OCI-LY3 (cell line): Measurements from ENCODE around the gene DZIP1L.

Source experiments
- CTCF ChIP-seq: fragments of 200-600, 300-600 bp; sonication (generic); IDR thresholded peaks from 2 replicates; pipeline ENCODE4 v1.5.1; 2014; ENCODE audit warnings: antibody characterized with exemption, low read length, low read depth
- EZH2phosphoT487 ChIP-seq: fragments of 200-600 bp; shearing (Covaris generic); IDR thresholded peaks from 2 replicates; pipeline ENCODE4 v1.6.1; 2018; ENCODE audit warnings: antibody characterized with exemption, mixed run types, low read depth

- no peak for TF ChIP-seq CTCF
- TF ChIP-seq EZH2phosphoT487: no peak
Observed at GRCh38 chr3:138078096-138078495, 37.3 kb downstream of the DZIP1L start.
